GM21423 (cell line): Measurements from ENCODE around the gene ZNF219.

ENCODE experiments used
- ATAC-seq: cut with Tn5 transposase; IDR thresholded peaks from one replicate; pipeline ENCODE4 v1.9.1; 2021; ENCODE audit warnings: mild to moderate bottlenecking, moderate library complexity; ENCODE audit not compliant: unreplicated experiment

ZNF219 gene

GRCh38 chr14:21098076-21098891, at the start of gene ZNF219:
ZNF219 (minus strand) TSS chr14:21098655; CDS start chr14:21093591, 5,064 bp downstream.
- no peak for ATAC-seq

DNA sequence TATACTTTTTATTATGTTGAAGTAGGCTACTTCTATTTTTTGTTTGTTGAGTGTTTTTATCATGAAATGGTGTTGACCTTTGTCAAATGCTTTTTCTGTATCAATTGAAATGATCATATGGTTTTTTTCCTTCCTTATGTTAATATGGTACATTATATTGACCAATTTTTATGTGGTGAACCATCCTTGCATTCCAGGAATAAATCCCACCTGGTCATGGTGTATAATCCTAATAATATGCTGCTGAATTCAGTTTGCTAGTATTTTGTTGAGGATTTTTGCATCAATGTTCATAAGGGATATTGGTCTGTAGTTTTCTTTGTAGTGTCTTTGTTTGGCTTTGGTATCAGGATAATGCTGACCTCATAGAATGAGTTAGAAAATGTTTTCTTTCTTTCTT, 47.0 kb upstream of the ZNF219 start:
- ATAC-seq: no peak

- no peak for ATAC-seq
Observed at GRCh38 chr14:21142357-21142756, 43.9 kb upstream of the ZNF219 start.

GRCh38 chr14:21136024-21136423, 37.6 kb upstream of the ZNF219 start:
- ATAC-seq: no peak

DNA sequence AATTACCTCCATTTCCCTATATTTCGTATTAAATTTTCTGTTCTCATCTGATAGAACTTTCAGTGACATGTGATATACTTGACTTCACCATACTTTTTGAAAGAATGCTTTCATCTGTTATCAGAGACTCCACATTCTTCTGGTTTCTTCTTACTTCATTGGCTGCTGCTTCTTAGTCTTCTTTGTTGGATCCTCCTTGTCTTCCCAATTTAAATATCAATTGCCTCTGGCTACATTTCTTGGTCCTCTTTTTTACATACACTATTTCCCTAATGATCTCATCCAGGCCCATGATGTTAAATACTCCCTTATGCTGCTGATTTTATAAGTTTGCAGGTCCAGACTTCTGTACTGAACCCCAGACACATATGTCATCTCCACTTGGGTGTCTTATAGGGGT, 35.4 kb upstream of the ZNF219 start:
- ATAC-seq: no peak

- ATAC-seq: no peak
Observed at GRCh38 chr14:21123429-21123828, 25.0 kb upstream of the ZNF219 start.

DNA sequence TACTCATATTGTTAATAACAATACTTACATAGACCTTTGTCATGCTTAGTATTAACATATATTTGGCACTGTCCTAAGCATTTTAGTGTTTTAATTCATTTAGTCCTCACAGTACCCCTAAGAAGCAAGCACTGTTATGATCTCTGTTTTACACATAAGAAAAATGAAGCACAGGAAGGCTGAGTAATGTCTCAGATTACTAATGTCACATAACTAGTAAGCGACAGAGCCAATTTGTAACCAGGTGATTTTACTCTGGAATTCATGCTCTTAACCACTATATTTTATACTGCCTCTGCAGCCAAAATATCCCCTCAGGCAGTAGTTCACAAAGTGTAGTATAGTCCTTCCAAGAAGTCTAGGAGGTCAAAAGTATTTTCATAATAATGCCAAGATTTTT, 22.7 kb upstream of the ZNF219 start:
- no peak for ATAC-seq

DNA sequence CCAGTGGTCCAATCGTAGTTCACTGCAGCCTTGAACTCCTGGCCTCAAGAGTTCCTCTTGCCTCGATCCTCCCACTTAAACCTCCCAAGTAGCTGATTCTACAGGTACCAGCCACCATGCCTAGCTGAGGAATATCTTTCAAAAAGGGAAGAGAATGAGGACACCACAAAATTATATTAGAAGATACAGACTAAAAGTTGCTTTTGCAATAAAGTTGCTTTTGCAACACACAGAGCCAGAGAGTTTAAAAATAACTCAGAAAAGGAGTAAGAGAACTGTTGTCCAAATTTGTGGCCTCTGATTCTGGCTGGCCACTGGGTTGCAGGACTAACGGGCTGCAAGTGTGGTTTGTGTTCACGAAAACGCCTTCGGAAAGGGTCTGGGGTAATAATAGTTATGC, 22.2 kb upstream of the ZNF219 start:
- no peak for ATAC-seq

- ATAC-seq: no peak
Observed at GRCh38 chr14:21118933-21119332, 20.5 kb upstream of the ZNF219 start.

DNA sequence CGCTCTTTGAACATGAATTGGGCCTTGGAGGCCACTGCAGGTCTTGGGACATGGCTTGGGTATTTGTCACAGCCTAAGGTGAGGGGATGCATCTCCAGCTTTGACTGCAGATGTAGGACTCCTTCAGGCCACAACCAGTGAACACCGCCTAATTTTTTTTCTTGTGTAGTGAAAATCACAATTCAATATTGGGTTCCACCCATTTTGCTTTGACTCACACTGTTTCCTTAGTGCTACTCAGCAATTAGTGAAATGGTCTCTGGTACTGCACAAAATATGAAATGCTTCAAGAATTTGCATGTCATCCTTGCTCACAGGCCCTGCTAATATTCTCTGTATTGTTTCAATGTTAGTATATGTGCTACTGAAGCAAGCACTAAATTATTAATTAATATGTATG, 14.9 kb upstream of the ZNF219 start:
- ATAC-seq: no peak

DNA sequence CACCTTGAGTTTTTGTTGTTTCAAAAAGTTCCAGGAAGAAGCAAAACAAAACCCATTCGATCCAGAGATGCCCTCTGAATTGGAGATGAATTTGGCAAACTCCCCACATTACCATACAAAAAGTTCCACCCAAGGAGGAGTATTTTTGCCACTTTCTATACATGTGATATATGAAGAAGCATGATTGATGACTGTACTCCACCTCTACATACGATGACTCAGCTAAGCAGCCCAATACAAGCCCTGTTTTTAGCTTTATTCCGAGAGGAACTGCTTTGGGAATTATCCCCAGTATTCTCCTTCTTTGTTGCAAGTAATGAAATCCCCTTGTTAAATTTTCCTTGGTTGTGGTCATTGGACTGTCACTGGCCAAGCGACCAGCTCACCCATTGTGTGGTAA, 13.8 kb upstream of the ZNF219 start:
- ATAC-seq: no peak

- ATAC-seq: no peak
Observed at GRCh38 chr14:21109377-21110138, 11.1 kb upstream of the ZNF219 start.

- no peak for ATAC-seq
Observed at GRCh38 chr14:21108791-21109190, 10.3 kb upstream of the ZNF219 start.

GRCh38 chr14:21107283-21107800, 8.9 kb upstream of the ZNF219 start:
- no peak for ATAC-seq

GRCh38 chr14:21106498-21107282, 8.2 kb upstream of the ZNF219 start:
- ATAC-seq: no peak

DNA sequence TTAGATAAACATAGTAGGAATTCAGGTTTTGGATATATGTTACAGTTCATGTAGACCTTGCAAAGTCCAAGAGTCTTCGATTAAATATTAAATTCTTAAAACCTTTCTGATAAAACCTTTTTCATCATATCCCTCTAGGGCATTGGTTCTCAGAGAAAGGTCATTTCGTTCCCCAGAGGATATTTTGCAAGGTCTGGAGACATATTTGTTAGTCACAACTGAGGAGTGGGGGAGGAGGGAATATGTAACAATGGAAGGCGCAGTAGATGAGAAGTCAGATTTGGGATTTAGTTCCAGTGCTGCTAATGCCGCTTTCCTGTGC, 7.7 kb upstream of the ZNF219 start:
- no peak for ATAC-seq

GRCh38 chr14:21105095-21105494, 6.6 kb upstream of the ZNF219 start:
- no peak for ATAC-seq

DNA sequence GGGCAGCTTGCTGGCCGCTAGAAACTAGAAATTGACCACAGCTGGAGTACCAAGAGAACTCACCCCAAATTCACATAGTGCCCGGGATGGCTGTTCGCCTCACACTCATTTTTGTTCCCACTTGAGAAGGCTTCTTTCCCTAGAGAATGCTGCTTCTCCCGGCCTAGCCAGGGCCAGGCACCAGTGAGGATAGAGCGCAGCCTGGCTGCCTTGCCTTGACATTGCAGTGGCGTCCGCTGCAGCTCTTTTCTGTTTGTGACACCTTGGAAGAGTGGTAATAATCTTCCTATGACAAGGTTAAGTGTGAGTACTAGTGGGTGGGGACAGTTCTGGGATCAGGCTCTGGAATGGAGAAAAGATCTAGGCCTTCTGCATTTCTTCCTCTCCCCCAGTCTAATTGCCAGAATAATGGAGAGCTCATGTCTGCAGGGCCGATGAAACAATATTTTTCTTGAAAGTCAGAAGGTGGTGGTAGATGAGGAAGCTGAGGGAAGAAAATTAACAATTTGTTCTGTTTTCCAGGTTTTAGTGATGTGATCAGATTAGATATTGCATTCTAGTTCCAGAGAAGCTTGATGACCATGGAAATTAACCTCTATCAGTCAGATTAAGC, 6.1 kb upstream of the ZNF219 start:
- ATAC-seq: peak; percentile 37

DNA sequence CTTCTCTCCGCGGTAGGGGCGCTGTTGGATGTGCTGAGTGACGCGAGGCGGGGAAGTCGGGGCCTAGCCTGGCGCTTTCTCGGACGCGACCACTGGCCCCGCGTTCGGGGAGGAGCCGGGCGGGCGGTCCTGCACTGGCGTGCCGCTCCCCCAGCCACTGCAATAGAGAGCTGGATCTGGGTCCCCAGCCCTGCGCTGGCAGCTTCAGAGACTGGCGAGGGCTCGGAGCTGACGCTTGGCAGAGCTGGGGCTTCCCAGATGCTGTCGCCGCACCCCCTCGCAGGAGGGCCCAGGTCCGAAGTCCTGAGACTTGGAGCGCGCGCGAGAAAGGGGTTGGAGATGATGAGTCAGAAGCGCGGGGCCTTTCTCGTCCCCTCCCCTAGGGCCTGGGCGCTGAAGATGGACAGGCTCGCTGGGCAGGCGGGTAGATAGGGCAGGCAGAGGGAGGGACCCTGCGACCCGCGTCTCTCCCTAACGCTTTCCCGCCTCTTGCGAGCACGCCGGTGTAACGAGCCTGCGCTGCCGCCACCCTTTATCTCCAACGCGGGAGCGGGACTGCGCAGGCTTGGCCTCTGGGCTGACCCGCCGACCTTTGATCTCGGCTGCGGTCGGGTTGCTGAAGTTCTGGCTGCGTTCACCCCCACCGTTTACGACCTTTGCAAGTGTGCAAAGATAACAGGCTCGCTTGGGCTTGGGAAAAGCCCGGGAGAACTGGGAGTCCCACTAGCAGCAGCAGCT, 5.4 kb upstream of the ZNF219 start:
- peak; percentile 89 for ATAC-seq

GRCh38 chr14:21103411-21103709, 4.9 kb upstream of the ZNF219 start:
- no peak for ATAC-seq
